HG03095 (cell line): Measurements from ENCODE around the gene SEC22A.
"Not testable (repeated sequence)": the region's sequence is repeated elsewhere in the genome, so short reads cannot be mapped to it uniquely, and the experiment has no call there.

Source experiments
- ATAC-seq: cut with Tn5 transposase; IDR thresholded peaks from one replicate; pipeline ENCODE4 v1.9.1; 2021; ENCODE audit warnings: moderate library complexity; ENCODE audit not compliant: unreplicated experiment

SEC22A gene

DNA sequence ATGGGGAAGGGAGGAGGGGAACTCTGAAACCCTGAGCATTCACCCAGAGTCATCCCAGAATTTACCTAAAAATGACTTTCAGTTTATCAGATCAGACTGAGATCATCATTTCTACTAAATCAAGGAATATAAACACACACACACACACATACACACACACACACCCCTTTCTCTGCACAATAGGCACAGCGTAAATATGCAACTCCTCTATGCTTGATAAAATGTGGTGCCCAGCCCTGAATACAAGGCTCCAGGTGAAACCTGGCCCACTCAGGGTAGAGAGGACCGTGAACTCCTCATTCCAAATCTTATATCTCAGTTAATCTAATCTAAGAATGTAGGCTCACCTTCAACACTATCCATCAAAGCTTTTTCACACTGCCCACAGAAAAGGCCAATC lies 31.8 kb upstream of the SEC22A start:
- ATAC-seq, result no peak

DNA sequence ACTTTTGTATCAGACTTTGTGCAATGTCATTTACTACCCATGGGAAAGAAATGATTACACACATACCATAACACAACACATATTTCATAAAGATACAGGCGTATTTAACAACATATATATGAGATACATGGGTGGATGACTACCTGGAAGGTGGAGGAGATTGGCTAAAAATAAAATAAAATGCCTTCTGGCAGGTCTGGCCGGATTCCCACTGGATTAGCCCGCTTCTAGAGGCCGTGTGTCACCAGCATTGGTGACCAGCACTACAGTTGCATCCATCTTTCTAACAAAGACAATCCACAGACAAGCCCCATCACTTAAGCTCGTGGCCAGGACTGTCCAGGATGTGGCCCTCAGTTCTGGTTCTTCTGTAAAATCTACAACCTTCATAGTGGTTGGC lies 21.0 kb upstream of the SEC22A start:
- ATAC-seq, result no peak

DNA sequence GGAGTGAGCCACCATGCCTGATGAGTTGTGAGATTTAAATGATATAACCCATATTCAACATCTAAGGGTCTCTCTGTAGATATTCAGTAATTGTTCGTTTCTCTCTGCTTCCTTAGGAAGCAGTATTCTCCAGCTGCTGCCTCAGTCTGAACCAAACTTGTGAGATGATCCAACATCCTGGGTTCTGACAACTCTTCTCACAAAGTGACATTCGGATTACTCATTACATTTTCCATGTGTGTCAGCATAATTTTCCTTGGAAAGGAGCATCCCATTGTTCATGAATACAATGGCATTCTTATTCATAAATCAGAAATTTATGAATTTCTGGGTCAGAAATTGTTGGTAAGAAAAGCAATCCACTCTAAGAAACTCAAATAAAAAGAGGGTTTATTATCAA lies 15.0 kb upstream of the SEC22A start:
- no peak for ATAC-seq

GRCh38 chr3:123188058-123188457 lies 13.7 kb upstream of the SEC22A start:
- ATAC-seq, result no peak

- ATAC-seq, result no peak
These were observed 8.2 kb upstream of the SEC22A start for GRCh38 chr3:123193448-123194101.

- no peak for ATAC-seq
These were observed 7.2 kb upstream of the SEC22A start for GRCh38 chr3:123194552-123194951.

DNA sequence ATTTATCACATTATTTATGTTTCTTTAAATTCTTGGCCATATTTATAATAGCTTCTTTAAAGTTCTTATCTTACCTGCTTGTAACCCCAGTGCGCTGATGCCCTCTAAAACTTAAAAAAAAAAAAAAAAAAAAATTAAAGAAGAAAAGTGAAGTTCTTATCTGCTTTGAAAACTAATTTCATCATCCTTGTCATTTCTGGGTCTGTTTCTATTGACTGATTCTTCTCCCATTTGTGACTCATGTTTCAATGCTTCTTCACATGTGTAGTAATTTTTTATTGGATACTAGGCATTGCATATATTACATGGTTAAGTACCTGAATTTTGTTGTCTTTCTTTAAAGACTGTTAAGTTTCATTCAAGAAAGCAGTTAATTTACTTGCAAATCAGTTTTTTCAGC lies 3.4 kb upstream of the SEC22A start:
- no peak for ATAC-seq

GRCh38 chr3:123201223-123201556 lies 553 bp upstream of the SEC22A start:
- no peak for ATAC-seq

DNA sequence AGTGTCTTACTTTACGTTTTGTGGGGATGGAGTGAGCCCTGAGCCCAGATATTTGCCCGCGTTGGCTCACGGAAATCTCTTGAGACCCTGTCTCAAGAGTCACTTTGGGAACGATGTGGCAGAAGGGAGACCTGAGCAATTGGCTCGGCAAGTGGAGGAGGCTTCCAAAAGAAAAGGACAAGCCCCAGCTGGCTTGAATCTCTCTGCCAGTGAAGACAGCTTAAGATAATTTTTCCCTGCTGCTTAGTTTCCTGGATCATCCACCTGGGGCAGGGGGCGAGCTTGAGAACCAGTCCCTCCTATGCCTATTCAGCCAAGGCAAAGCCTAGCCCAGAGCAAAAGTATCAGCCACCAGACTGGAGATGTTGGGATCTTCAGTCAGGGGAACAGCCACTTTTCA lies 708 bp downstream of the SEC22A start:
- ATAC-seq, result no peak

DNA sequence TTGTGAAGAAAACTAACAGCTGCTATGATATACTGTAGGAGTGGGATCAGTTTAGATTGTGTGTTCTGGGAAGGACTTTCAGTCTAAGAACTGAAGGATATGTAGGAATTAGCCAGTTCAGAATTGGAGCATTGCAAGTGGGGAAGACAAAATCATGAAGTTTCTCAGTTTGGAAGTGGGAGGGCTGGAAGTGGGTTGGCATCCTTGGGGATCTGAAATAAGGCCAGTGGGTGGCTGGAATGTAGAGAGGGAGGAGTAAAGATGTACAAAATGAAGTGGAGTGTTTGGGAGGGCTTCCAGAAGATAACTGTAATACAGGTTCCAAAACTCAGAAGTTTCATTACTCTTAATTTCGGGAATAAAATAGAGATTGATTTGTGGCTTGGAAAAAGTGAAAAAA lies 17.2 kb downstream of the SEC22A start:
- no peak for ATAC-seq

GRCh38 chr3:123221369-123221768 lies 19.6 kb downstream of the SEC22A start:
- ATAC-seq, result not testable (repeated sequence)

DNA sequence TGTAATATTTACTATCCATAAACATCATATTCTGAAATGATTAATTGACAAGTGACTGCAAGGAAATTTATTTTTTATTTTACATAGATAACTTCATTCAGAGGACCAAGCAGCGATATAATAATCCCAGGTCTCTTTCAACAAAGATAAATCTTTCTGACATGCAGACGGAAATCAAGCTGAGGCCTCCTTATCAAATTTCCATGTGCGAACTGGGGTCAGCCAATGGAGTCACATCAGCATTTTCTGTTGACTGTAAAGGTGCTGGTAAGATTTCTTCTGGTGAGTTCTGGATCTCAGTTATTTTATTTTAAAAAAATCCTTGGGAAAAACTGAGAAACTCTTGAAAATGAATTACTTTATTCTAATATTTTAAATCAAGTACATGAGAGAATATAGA lies 23.3 kb downstream of the SEC22A start:
- no peak for ATAC-seq

DNA sequence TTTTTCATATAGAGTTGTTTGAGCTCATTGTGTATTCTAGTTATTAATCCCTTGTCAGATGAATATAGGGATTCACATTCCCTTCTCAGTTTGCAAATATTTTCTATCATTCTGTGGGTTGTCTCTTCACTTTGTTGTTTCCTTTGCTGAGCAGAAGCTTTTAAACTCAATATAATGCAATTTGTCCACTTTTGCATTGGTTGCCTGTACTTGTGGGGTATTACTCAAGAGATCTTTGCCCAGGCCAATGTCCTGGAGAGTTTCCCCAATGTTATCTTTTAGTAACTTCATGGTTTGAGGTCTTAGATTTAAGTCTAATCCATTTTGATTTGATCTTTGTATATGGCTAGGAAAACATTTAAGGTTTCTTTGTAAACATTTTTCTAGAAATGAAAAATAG lies 24.8 kb downstream of the SEC22A start:
- ATAC-seq, result no peak

GRCh38 chr3:123229145-123229544 lies 27.4 kb downstream of the SEC22A start:
- no peak for ATAC-seq

DNA sequence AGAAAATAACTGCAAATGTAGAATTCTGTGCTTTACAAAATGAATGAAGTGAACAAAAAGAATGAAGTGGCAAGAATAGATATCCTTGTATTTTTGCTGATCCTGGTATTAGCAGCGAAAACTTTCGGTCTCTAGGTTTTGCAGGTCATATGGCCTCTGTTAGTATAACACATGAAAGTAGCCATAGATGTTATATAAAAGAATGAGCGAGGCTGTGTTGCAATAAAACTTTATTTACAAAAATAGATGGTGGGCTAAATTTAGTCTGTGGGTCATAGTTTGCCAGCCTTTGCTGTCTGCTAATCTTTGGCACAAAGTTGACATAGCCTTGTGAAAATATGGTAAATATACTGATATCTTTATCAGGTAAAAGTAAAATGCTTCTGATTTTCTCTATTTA lies 35.2 kb downstream of the SEC22A start:
- ATAC-seq, result no peak

DNA sequence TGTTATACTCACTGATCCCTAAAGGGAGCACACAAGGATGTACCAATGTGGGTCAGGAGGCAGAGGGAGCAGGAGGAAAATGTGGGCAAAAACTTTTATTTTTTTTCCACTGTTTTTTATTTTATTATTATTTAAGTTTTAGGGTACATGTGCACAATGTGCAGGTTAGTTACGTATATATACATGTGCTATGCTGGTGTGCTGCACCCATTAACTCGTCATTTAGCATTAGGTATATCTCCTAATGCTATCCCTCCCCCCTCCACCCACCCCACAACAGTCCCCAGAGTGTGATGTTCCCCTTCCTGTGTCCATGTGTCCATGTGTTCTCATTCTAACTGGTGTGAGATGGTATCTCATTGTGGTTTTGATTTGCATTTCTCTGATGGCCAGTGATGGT lies 37.4 kb downstream of the SEC22A start:
- not testable (repeated sequence) for ATAC-seq

GRCh38 chr3:123239756-123240155 lies 38.0 kb downstream of the SEC22A start:
- ATAC-seq, result no peak

DNA sequence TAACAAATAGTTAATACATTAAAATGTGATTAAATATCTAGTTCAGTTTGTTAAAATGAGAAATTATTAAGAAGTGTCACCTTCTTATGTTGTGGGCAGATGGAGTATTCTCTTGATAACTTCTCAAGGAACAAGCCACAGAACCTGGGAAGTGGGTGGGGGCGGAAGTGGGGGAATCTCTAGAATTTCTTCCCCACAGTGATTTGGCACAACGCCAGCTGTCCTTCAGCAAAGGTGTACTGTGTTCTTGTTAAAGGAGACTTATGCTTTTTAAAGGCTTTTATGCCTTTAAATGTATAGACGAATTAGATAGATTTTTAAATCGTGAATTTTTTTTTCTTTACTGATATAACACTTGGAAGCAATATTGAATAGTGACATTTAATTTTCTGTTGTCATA lies 42.4 kb downstream of the SEC22A start:
- no peak for ATAC-seq

DNA sequence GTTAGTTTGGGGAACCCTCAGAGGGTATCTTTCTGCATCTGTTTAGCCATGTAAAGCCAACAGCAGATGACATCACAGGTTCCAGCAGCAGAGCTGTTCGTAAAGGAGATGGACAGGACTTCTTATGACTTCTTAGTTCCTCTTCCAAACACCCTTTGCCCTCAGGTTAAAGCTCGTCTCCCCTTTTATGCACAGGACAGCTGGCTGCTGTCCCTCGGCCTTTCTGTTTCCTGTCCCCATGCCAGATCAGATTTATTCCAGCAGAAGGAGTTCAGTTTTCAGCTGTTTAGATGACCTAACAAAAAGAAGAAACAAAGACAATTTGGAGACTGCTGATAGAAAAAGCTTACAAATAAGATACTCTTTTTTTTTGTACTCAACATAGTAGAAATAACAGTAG lies 45.1 kb downstream of the SEC22A start:
- ATAC-seq, result no peak

DNA sequence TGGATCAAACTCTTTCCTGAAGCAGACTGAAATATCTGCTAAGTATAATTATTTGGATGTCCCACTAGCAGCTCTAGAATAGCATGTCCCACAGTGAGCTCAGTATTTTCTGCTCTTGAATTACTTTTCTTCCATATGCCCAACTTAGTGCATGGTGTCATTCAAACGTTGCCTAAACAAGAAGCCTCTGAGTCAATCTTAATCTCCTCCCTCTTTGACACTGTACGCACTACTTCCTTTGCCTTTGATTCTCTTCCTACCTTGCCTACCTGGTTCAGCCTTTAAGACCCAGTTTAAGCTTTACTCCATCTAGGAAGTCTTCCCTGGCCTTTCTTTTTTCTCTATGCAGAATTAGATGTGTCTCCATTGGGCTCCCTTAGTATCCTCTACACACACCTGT lies 54.5 kb downstream of the SEC22A start:
- no peak for ATAC-seq

GRCh38 chr3:123258359-123258758 lies 56.6 kb downstream of the SEC22A start:
- no peak for ATAC-seq

GRCh38 chr3:123258811-123259420 lies 57.2 kb downstream of the SEC22A start:
- no peak for ATAC-seq

DNA sequence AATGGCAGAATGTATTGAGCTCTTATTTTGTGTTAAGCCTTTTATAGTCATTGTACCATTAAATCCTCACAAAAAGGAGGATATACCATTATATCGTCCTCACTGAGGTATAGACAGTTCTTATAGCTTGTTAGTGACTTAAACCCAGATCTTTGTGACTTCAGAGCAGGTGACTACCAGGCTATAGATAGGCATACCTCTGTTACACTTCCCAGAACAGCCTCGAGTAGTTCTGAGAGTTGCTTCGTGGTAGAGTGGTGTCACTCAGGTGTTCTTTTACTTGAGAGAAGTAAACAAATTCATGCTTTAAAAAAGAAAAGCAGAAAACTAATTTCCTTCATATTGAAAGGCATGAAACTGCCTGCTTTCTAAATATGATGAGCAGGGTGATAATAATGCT lies 59.9 kb downstream of the SEC22A start:
- no peak for ATAC-seq
